ENCODE results near the gene RNASE2.
"Not testable (repeated sequence)": the region's sequence is repeated elsewhere in the genome, so short reads cannot be mapped to it uniquely, and the experiment has no call there.

Gene RNASE2

GRCh38 chr14:20954736-20955537, at the start of gene RNASE2:
Gene RNASE2 (plus strand): TSS chr14:20955487. CDS start chr14:20955772, 285 bp downstream.
- not testable (repeated sequence) for DNase-seq (ENCODE audit: low spot score)

- no peak for DNase-seq (ENCODE audit: low spot score)
Observed at GRCh38 chr14:20905676-20906075, 49.6 kb upstream of the RNASE2 start.

- DNase-seq (ENCODE audit: low spot score) = no peak
Observed at GRCh38 chr14:20907214-20907613, 48.1 kb upstream of the RNASE2 start.

DNA sequence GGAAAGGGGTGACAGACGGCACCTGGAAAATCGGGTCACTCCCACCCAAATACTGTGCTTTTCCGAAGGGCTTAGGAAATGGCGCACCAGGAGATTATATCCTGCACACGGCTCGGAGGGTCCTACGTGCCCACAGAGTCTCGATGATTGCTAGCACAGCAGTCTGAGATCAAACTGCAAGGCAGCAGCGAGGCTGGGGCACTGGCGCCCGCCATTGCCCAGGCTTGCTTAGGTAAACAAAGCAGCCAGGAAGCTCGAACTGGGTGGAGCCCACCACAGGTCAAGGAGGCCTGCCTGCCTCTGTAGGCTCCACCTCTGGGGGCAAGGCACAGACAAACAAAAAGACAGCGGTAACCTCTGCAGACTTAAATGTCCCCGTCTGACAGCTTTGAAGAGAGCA, 44.5 kb upstream of the RNASE2 start:
- DNase-seq (ENCODE audit: low spot score) = not testable (repeated sequence)

DNA sequence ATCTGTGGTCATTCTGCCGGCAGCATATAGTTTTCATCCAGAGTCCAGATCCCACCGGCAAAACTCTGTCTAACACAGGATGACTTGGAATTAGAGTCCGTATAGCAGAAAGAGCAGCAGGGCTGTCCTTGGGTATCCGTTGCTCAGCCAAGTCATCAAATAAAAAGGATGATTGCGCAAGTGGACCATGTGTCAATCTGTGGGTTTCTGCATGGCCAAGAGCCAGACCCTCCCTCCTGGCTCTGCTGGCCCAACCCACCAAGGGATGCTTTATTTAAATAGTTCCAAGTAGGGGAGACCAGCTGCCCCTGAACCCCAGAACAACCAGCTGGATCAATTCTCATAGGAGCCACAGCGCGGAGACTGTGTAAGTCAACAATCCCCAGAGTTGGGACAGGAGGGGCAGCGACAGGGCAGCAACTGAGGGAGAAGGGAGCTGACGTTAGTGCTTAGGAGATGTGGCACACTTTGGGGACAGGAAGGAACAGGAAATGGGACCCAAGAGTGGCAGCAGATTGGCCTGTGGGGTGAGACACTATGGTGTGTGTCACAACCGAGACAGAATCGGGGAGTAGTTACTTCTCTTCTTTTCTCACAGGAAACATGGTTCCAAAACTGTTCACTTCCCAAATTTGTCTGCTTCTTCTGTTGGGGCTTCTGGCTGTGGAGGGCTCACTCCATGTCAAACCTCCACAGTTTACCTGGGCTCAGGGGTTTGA, 36.1 kb upstream of the RNASE2 start:
- not testable (repeated sequence) for DNase-seq (ENCODE audit: low spot score)

GRCh38 chr14:20923766-20924297, 31.5 kb upstream of the RNASE2 start:
- DNase-seq (ENCODE audit: low spot score) = not testable (repeated sequence)

DNA sequence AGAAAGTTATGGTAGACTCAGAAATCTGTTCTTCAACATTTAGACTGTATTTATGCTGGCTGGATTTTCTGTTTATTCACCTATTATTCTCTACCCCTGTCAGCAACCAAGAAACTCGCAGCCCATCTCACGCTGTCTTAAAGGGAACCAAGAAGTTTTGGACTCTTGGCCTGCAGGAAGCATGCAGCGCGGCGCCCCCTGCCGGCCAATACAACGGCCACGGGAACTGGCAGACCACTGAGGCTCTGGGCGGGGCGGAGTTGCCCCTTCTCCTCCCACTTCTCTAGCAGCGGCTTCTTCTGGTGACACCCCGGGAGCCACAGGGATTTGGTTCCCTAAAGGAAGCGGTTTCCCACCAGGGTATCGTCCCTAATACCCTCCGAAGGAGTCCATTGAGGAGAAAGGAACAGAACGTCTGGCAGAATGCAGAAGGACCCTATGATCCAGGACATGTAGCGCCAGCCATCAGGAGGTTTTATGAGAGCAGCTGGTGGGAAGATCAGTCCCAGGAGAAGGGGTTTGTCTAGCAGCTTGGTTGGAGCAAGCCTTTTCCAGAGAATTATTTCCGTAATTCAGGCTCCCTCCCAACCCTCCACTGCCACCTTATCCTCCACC, 21.0 kb upstream of the RNASE2 start:
- DNase-seq (ENCODE audit: low spot score) = peak; percentile 53

DNA sequence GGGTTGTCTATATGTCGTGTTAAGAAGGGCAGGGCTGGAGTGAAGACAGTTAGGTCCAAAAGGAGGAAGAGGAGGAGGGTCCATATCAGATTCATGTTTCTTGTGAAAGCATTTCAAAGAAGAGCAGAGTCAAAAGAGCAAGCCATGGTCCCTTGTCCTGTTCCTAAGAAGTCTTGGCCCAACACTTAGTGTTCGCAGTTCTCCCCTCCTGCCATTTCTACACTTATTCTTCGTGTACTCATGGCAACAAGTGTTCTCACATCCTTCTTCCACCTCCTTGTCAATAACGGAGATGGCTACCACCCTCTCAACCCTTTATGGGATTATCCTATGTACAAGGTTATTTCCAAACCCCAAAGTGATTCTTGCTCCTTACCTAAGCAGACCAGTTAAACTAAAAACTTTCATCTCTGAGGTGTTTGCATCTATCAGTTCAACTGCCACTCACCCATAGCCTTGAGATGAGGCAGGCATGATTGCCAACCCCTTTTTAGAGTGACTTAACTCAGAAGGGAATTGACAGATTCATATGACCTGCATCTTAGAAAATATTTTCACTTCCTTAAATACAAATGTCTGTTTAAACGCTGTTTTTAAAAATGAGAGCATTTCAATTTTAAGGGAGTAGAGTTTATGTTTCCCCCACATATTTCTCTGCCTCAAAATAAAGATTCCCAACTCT, 19.8 kb upstream of the RNASE2 start:
- DNase-seq (ENCODE audit: low spot score) = no peak

DNA sequence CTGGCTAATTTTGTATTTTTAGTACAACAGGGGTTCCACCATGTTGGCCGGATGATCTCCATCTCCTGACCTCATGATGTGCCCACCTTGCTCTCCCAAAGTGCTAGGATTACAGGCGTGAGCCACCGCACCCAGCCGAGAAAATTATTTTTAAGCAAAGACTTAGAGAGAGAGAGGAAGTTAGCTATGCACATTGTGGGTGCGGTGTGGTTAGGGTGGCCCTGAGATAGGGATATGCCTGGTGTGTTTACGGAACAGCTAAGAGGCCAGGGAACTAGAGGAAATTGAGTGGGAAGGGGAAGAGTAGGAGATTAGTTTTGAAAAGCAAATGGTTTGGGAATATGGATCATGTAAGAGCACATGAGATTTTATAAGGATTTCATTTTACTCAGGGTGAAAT, 10.1 kb upstream of the RNASE2 start:
- DNase-seq (ENCODE audit: low spot score) = not testable (repeated sequence)

- not testable (repeated sequence) for DNase-seq (ENCODE audit: low spot score)
Observed at GRCh38 chr14:20946707-20947106, 8.6 kb upstream of the RNASE2 start.

- DNase-seq (ENCODE audit: low spot score) = not testable (repeated sequence)
Observed at GRCh38 chr14:20955538-20955873, 219 bp downstream of the RNASE2 start.

DNA sequence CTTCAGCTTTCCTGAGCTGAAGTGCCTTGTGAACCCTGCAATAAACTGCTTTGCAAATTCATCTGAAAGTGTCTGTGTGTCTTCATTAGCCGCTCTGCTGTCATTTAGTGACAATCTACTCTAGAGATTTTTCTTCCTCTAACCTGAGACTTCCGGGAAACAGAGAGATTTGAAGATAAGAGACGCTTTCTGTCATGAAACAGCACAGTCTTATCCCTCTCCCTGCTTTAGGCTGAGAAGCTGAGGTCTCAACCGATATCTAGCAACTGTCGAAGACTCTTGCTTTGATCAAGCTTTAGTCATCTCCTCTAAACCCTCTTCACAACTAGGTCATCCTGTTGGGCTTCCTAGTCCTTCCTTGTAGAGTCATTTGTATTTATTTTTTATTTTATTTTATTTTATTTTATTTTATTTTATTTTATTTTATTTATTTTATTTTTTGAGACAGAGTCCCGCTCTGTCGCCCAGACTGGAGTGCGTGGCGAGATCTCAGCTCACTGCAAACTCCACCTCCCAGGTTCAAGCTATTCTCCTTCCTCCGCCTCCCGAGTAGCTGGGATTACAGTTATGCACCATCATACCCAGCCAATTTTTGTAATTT, 1.2 kb downstream of the RNASE2 start:
- no peak for DNase-seq (ENCODE audit: low spot score)

- DNase-seq (ENCODE audit: low spot score) = not testable (repeated sequence)
Observed at GRCh38 chr14:20958946-20959345, 3.7 kb downstream of the RNASE2 start.

GRCh38 chr14:20969336-20969735, 14.0 kb downstream of the RNASE2 start:
- no peak for DNase-seq (ENCODE audit: low spot score)

GRCh38 chr14:20970647-20970982, 15.3 kb downstream of the RNASE2 start:
- no peak for DNase-seq (ENCODE audit: low spot score)

- peak; percentile 93 for DNase-seq (ENCODE audit: low spot score)
Observed at GRCh38 chr14:20970983-20971704, 15.9 kb downstream of the RNASE2 start.

GRCh38 chr14:20971705-20972021, 16.4 kb downstream of the RNASE2 start:
- no peak for DNase-seq (ENCODE audit: low spot score)

DNA sequence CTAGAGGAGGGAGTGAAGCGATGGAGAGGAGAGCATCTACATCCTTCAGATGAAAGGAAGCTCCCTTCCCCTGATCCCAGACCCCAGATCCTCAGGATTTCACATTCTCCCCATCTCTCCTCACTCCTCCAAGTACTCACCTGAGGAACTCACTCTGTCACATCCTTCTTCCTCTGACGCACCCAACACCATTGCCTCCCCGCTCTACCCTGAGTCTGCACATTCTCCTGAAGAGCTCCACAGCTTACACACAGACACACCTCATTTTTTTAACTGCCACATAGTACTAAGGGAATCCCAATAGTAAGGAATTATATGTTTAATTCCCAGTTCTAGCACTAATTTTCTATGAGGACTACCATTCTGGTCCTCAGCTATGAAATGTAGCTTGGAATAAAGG, 18.2 kb downstream of the RNASE2 start:
- DNase-seq (ENCODE audit: low spot score) = no peak

DNA sequence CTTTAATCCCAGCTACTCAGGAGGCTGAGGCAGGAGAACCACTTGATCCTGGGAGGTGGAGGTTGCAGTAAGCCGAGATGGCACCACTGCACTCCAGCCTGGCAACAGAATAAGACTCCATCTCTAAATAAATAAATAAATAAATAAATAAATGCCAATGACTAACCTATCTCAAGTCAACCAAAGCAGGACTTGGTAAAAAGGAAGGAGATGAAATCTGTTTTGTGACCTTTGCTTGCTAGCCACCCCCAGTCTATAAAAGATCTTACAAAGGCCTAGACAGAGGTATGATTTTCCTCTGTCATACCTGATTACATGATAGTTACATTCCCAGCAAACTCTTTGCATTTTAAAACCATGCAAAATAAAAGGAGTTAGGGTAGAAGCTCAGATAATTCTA, 21.0 kb downstream of the RNASE2 start:
- no peak for DNase-seq (ENCODE audit: low spot score)

GRCh38 chr14:20978687-20979086, 23.4 kb downstream of the RNASE2 start:
- DNase-seq (ENCODE audit: low spot score) = no peak

DNA sequence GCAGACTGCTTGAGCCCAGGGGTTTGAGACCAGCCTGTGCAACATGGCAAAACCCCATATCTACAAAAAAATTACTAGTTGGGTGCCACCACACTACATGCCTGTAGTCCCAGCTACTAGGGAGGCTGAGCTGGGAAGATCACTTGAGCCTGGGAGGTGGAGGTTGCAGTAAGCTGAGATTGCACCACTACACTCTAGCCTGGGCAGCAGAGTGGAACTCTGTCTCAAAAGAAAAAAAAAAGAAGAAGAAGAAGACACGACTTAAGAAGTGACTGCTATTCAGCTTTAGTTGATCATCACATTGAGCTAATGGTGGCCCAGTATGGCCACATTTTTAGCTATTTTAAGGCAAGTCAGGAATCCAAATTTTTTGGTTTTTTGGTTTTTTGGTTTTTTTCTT, 25.6 kb downstream of the RNASE2 start:
- DNase-seq (ENCODE audit: low spot score) = no peak

Measured in D341Med (cell line).